Urothelium cell line (cell line): ENCODE data around the gene ATP11A.
"Not testable (repeated sequence)": the region's sequence is repeated elsewhere in the genome, so short reads cannot be mapped to it uniquely, and the experiment has no call there.

Experiments used
- DNase-seq: peaks from one replicate; pipeline ENCODE4 v3.0.0; 2011; ENCODE audit warnings: low spot score, mixed read lengths
- FAIRE-seq: peaks from 2 replicates; lab custom pipeline; 2011; peaks lifted over from hg19 to GRCh38; lab: Jason Lieb, UNC

The ATP11A gene

GRCh38 chr13:112669881-112670499, 19.8 kb upstream of the ATP11A start:
- no peak for DNase-seq
- no peak for FAIRE-seq

DNA sequence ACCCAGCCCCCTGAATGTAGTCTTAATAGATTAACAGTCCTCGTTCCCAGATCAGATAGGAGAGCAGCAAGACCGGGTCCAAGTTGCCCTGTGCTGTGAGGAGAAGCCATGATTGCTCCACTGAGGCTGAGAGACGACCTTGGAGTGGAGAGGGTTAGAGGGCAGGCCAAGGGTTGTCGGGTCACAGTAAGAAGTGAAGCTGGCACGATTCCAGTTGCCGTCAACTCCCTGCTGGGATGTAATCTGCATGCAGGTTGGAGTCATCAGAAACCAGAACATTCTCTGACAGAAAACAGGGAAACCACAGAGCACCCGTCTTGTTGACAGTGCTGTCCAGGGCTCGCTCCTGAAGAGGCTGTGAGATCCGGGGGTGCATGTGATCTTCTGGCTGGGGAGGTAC, 19.0 kb upstream of the ATP11A start:
- no peak for DNase-seq

DNA sequence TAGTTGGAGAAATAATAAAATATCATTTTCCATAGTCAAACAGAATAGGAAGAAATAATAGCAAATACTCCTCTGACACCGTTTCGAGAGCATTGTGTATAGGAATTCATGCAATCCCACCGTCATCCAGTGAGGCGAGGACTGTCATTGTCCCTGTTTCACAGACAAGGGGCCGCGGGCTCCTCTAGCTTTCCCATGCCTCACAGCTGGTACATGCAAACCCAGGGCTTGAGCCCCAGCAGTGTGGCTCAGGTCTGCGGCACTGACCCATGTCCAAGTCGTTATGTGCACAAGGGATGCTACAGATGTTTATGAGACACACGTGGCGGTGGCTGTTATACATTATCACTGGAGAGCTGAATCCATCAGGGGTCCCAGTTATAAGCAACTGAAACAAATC, 18.5 kb upstream of the ATP11A start:
- FAIRE-seq (no peak), DNase-seq (no peak)

More for the DNA sequence above, 19.0 kb upstream of the ATP11A start:
- no peak for FAIRE-seq

DNA sequence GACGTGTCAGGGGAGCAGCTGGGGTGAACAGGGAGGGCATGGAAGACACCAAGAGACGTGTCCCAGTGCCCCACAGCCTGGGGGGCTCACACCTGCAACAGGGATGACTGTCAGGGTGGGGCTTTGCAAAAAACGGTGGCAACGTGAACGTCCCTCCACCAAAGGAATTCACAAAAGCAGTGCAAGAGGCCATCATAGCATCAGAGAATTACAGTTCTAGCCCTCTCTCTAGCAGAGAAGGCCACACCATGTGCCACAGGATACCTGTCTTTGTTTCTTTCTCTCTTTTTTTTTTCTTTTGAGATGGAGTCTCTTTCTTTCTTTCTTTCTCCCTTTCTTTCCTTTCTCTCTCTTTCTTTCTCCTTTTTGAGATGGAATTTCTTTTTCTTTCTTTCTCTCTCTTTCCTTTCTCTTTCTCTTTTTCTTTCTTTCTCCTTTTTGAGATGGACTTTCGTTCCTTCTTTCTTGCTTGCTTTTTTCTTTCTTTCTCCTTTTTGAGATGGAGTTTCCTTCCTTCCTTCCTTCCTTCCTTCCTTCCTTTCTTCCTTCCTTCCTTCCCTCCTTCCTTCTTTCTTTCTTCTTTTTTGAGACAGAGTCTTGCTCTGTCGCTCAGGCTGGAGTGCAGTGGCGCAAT, 17.1 kb upstream of the ATP11A start:
- no peak for FAIRE-seq
- DNase-seq = no peak

DNA sequence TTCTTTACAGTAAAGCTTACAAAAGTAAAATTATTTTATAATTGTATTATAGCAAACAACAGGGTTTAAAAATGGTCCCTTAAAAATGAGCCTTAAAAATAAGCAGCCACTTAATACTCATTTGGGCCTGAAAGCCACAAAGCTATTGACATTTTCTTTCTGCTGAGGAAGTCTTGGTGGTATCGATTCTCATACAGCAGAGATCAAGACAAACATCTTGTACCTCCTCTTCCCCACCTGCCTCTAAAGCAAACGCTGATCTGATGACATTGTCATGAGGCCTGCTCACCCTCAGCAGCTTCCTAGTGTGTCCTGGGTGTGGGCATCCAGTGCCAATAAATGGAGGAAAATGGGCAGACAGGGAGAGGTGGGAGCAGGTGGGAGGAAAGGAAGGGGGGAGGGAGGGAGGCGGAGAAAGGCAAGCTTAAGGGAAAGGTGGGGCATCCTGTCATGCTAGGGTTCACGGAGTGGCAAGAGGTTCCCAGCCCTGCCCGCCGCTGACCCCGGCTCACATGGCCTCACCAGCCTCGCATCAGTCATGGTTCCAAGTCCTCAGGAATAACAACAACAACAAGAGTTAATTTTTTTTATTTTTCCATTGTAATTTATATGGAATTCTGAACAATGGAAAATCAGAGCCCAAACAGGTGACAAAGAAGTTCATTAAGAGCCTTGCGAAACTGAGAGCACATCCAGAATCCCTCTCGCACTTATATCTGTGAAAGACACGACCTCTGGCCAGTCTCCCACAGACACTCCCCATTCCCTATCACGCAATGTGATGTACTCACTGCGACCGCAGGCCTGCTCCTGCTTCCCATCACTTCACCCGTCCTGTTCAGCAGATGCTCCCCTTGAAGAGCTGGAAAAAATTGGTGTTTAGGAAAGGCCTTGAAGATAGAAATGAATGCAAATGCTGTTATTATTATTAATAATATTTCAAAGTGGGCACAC, 15.1 kb upstream of the ATP11A start:
- DNase-seq (no peak), FAIRE-seq (no peak)

GRCh38 chr13:112675366-112675756, 14.5 kb upstream of the ATP11A start:
- DNase-seq (no peak), FAIRE-seq (no peak)

GRCh38 chr13:112677421-112677962, 12.3 kb upstream of the ATP11A start:
- FAIRE-seq, DNase-seq: not testable (repeated sequence)

GRCh38 chr13:112679381-112679780, 10.5 kb upstream of the ATP11A start:
- DNase-seq (no peak), FAIRE-seq (no peak)

- DNase-seq (no peak), FAIRE-seq (no peak)
Measured at GRCh38 chr13:112679932-112680677, 9.7 kb upstream of the ATP11A start.

- FAIRE-seq (peak; percentile 77), DNase-seq (no peak)
Measured at GRCh38 chr13:112680741-112681360, 9.0 kb upstream of the ATP11A start.

DNA sequence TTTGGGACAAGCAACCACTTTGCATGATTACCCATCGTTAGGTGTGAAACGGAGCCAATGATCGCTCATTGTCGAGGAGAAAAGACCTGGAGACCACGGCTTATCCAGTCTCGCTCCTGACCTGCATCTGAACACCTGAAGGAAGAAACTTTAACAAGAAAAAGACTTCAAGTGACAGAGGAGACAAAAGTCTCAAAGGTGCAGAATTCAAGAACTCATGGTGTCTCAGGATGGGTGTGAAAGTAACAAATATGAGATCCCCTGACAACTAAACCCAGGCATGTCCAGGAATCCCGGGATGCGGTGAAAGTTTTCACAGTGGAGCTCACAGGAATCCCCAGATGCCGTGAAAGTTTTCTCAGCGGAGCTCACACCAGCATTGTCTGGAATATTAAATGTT, 6.3 kb upstream of the ATP11A start:
- DNase-seq (no peak), FAIRE-seq (no peak)

GRCh38 chr13:112684071-112684845, 5.6 kb upstream of the ATP11A start:
- no peak for DNase-seq
- no peak for FAIRE-seq

GRCh38 chr13:112685189-112685805, 4.5 kb upstream of the ATP11A start:
- not testable (repeated sequence) for DNase-seq, FAIRE-seq

- DNase-seq (no peak), FAIRE-seq (peak; percentile 20)
Measured at GRCh38 chr13:112685896-112686295, 3.9 kb upstream of the ATP11A start.

DNA sequence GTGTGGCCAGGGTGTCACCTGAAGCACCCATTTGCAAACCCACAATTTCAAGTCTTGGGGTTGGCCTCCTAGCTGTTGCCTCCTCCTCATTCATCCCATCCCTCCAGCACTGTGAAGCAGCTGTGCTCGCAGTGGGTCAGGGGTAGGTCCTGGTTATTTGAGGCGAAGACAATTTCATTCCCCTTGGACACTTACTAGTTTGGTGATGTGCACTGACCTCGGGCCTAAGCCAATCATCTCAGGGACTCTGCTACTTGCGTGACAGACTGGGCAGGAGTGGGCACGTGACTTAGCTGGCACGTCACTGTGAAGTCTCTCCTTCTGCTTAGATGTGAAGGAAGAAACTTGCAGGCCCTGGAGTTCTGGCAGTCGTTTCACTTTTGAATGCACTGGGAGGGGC, 3.5 kb upstream of the ATP11A start:
- no peak for FAIRE-seq

GRCh38 chr13:112686987-112687386, 2.9 kb upstream of the ATP11A start:
- FAIRE-seq (no peak), DNase-seq (no peak)

More for the DNA sequence above, 3.5 kb upstream of the ATP11A start:
- DNase-seq = no peak

GRCh38 chr13:112687836-112688559, 1.8 kb upstream of the ATP11A start:
- DNase-seq (no peak), FAIRE-seq (no peak)

- DNase-seq = no peak
- peak; percentile 35 for FAIRE-seq
Measured at GRCh38 chr13:112688560-112689302, 1.1 kb upstream of the ATP11A start.
